GM23338 (cell line): ENCODE results near the gene FAM9C. TPM values are rescaled to one million over a fixed set of nuclear protein-coding genes. Genes with fewer than 3 reads are reported as not detected.
"Not testable (repeated sequence)": the region's sequence is repeated elsewhere in the genome, so short reads cannot be mapped to it uniquely, and the experiment has no call there.

Experiments
- ATAC-seq: fragments of 200-7000 bp; cut with Tn5 transposase; 3 replicates; pipeline ENCODE4 v1.9.1; 2020
- DNase-seq: peaks from one replicate; pipeline ENCODE4 v3.0.0-alpha.2; 2015; ENCODE audit warnings: low spot score
- H2AFZ ChIP-seq: fragments of 200-600 bp; sonication (generic); 2 replicates; pipeline ENCODE4 v1.8.0; 2016; ENCODE audit warnings: antibody characterized with exemption, mild to moderate bottlenecking, moderate library complexity
- H3F3A ChIP-seq: fragments of 200-600 bp; sonication (generic); replicated peaks from 2 replicates; pipeline ENCODE4 v1.8.0; 2017; ENCODE audit warnings: antibody characterized with exemption, mixed run types, low read depth
- H3K27ac ChIP-seq: fragments of 200-600 bp; sonication (generic); 2 replicates; pipeline ENCODE4 v1.6.1; 2016; ENCODE audit warnings: low read depth
- H3K27me3 ChIP-seq: fragments of 200-600 bp; sonication (generic); 2 replicates; pipeline ENCODE4 v1.8.0; 2016; ENCODE audit warnings: mild to moderate bottlenecking, mixed run types, moderate library complexity; ENCODE audit not compliant: insufficient read depth
- H3K36me3 ChIP-seq: fragments of 200-600 bp; sonication (generic); 2 replicates; pipeline ENCODE4 v1.8.0; 2016; ENCODE audit warnings: mild to moderate bottlenecking; ENCODE audit not compliant: insufficient read depth
- H3K4me1 ChIP-seq: fragments of 200-600 bp; sonication (generic); 2 replicates; pipeline ENCODE4 v1.8.0; 2016; ENCODE audit warnings: mild to moderate bottlenecking, moderate library complexity; ENCODE audit not compliant: insufficient read depth
- H3K4me2 ChIP-seq: fragments of 200-600 bp; sonication (generic); 2 replicates; pipeline ENCODE4 v1.7.1; 2017; ENCODE audit warnings: mixed run types
- H3K4me3 ChIP-seq: fragments of 200-600 bp; sonication (generic); 2 replicates; pipeline ENCODE4 v1.6.1; 2016; ENCODE audit warnings: mixed run types
- H3K79me2 ChIP-seq: fragments of 200-600 bp; sonication (generic); replicated peaks from 2 replicates; pipeline ENCODE4 v1.8.0; 2017; ENCODE audit warnings: mild to moderate bottlenecking; ENCODE audit not compliant: insufficient read depth
- H3K9me2 ChIP-seq: fragments of 200-600 bp; sonication (generic); 2 replicates; pipeline ENCODE4 v1.8.0; 2017; ENCODE audit not compliant: insufficient read depth
- H4K20me1 ChIP-seq: fragments of 200-600 bp; sonication (generic); replicated peaks from 2 replicates; pipeline ENCODE4 v1.8.0; 2017; ENCODE audit warnings: mild to moderate bottlenecking; ENCODE audit not compliant: insufficient read depth
- H3K27ac Mint-ChIP-seq: 2 replicates; pipeline ENCODE4 v1.8.0; 2020; ENCODE audit warnings: inconsistent platforms, mild to moderate bottlenecking, moderate library complexity, mixed read lengths
- H3K27me3 Mint-ChIP-seq: 3 replicates; pipeline ENCODE4 v1.8.0; 2022; ENCODE audit warnings: low read depth, mild to moderate bottlenecking, moderate library complexity, mixed read lengths, inconsistent platforms; ENCODE audit not compliant: insufficient read depth, poor library complexity
- H3K36me3 Mint-ChIP-seq: 3 replicates; pipeline ENCODE4 v1.8.0; 2021; ENCODE audit warnings: low read depth, mild to moderate bottlenecking, inconsistent platforms, moderate library complexity, mixed read lengths
- H3K4me1 Mint-ChIP-seq: 3 replicates; pipeline ENCODE4 v1.8.0; 2020; ENCODE audit warnings: mild to moderate bottlenecking, inconsistent platforms, mixed read lengths
- H3K4me3 Mint-ChIP-seq: 3 replicates; pipeline ENCODE4 v1.8.0; 2021; ENCODE audit warnings: moderate library complexity, mild to moderate bottlenecking, inconsistent platforms, mixed read lengths
- H3K9me3 Mint-ChIP-seq: 3 replicates; pipeline ENCODE4 v1.8.0; 2020; ENCODE audit warnings: moderate library complexity, mild to moderate bottlenecking, inconsistent platforms, mixed read lengths
- CREB1 ChIP-seq: fragments of 250-450 bp; sonication (Bioruptor Pico); IDR thresholded peaks from 2 replicates; pipeline ENCODE4 v1.5.0; 2020; ENCODE audit warnings: low read depth, mild to moderate bottlenecking, moderate library complexity
- CTCF ChIP-seq, 2 experiments: fragments of 200-600 bp in 1 of 2; sonication (generic) in 1 of 2; conservative IDR thresholded peaks; 2 replicates each; pipeline versions ENCODE4 v1.5.1 to v1.6.1; 2016 to 2017; ENCODE audit warnings: antibody characterized with exemption in 2 of 2, low read depth in 2 of 2, mild to moderate bottlenecking in 2 of 2, moderate library complexity in 1 of 2
- ETS1 ChIP-seq: IDR thresholded peaks from 2 replicates; pipeline ENCODE4 v1.6.1; 2016; ENCODE audit warnings: antibody characterized with exemption
- EZH2 ChIP-seq: fragments of 200-600 bp; sonication (generic); IDR thresholded peaks from one replicate; pipeline ENCODE4 v1.8.0; 2017; ENCODE audit warnings: antibody characterized with exemption, mild to moderate bottlenecking, low read depth; ENCODE audit not compliant: unreplicated experiment
- EZH2phosphoT487 ChIP-seq: fragments of 200-600 bp; sonication (generic); IDR thresholded peaks from one replicate; pipeline ENCODE4 v1.8.1; 2018; ENCODE audit warnings: antibody characterized with exemption; ENCODE audit not compliant: unreplicated experiment
- JUNB ChIP-seq: IDR thresholded peaks from one replicate; pipeline ENCODE4 v1.6.1; 2016; ENCODE audit warnings: antibody characterized with exemption; ENCODE audit not compliant: unreplicated experiment
- NANOG ChIP-seq: IDR thresholded peaks from 2 replicates; pipeline ENCODE4 v1.6.1; 2016; ENCODE audit warnings: antibody characterized with exemption, borderline replicate concordance
- POLR2AphosphoS5 ChIP-seq: IDR thresholded peaks from 2 replicates; pipeline ENCODE4 v1.6.1; 2016; ENCODE audit warnings: antibody characterized with exemption, low read depth
- REST ChIP-seq: IDR thresholded peaks from one replicate; pipeline ENCODE4 v1.6.1; 2018; ENCODE audit warnings: antibody characterized with exemption; ENCODE audit not compliant: unreplicated experiment
- ZNF114 ChIP-seq: fragments of 250-450 bp; sonication (Bioruptor Pico); IDR thresholded peaks from 2 replicates; pipeline ENCODE4 v1.5.0; 2020; ENCODE audit warnings: mild to moderate bottlenecking, moderate library complexity
- ZNF331 ChIP-seq: fragments of 250-450 bp; sonication (Bioruptor Pico); IDR thresholded peaks from 2 replicates; pipeline ENCODE4 v1.5.0; 2020; ENCODE audit warnings: low read depth, mild to moderate bottlenecking, moderate library complexity
- polyA plus RNA-seq: library from polyadenylated mRNA; unstranded; fragments of >200 nt; fragmentation: Nextera tagmentation; extraction: Ambion mirVana; gene quantifications from 2 replicates; pipeline ENCODE4 v1.2.1, GENCODE V29; 2016
- total RNA-seq: library from RNA; depleted of rRNA; stranded (reverse); fragments of >200 nt; shearing (Covaris generic); gene quantifications from 2 replicates; pipeline ENCODE4 v1.2.3, GENCODE V29; 2014

Gene FAM9C
- total and polyA plus RNA-seq, 2 experiments from 2014 or later: 0.08 TPM; not detected in 1

- peaks cover 12% of the 10 kb centered on the region; the same call in 2 of the 3 replicates for H3K4me1 Mint-ChIP-seq
- not testable (repeated sequence) for H4K20me1 ChIP-seq, H3F3A ChIP-seq, H3K36me3 Mint-ChIP-seq, H3K36me3 ChIP-seq, H3K4me2 ChIP-seq, H3K9me2 ChIP-seq, H3K27ac ChIP-seq, ATAC-seq, DNase-seq, H2AFZ ChIP-seq, H3K4me1 ChIP-seq, H3K27ac Mint-ChIP-seq, H3K4me3 Mint-ChIP-seq, H3K27me3 ChIP-seq, H3K4me3 ChIP-seq, H3K79me2 ChIP-seq, H3K27me3 Mint-ChIP-seq, H3K9me3 Mint-ChIP-seq
Observed at GRCh38 chrX:13083755-13084326, 39.4 kb upstream of the FAM9C start.

- H4K20me1 ChIP-seq: no peaks in the 10 kb centered on the region
- H3K79me2 ChIP-seq: no peaks in the 10 kb centered on the region
- H3K27ac ChIP-seq: no peak overlapping the region
- H3K27me3 ChIP-seq: no peaks in the 10 kb centered on the region
- Mint-ChIP-seq H3K27me3 (peaks cover 2% of the 10 kb centered on the region), H3K27ac (no peak overlapping the region), H3K9me3 (no peaks in the 10 kb centered on the region), H3K4me1 (peaks cover 12% of the 10 kb centered on the region; the same call in 2 of the 3 replicates), H3K36me3 (no peaks in the 10 kb centered on the region), H3K4me3 (no peak overlapping the region)
- H3K4me3 ChIP-seq: no peak overlapping the region
- DNase-seq (no peak), ATAC-seq (no peak)
- no peak overlapping the region for H3K4me2 ChIP-seq
- H3K36me3 ChIP-seq: no peaks in the 10 kb centered on the region
- H3F3A ChIP-seq: no peaks in the 10 kb centered on the region
- H3K9me2 ChIP-seq: no peaks in the 10 kb centered on the region
- peaks cover 7% of the 10 kb centered on the region for H3K4me1 ChIP-seq
- H2AFZ ChIP-seq: no peak overlapping the region
- TF ChIP-seq NANOG: no peak
- no peak for TF ChIP-seq CREB1
- no peak for TF ChIP-seq EZH2
- TF ChIP-seq ZNF331 (CRISPR knock-in tag): no peak
- no peak for TF ChIP-seq REST
- TF ChIP-seq ETS1: no peak
- no peak for TF ChIP-seq POLR2AphosphoS5
- no peak for TF ChIP-seq ZNF114 (CRISPR knock-in tag)
- TF ChIP-seq CTCF (conservative IDR thresholded peaks at IDR 0.05; ENCODE audit: low read depth in 2 of 2): no peak
- no peak for TF ChIP-seq JUNB
- no peak for TF ChIP-seq EZH2phosphoT487
Observed at GRCh38 chrX:13082206-13083065, 38.0 kb upstream of the FAM9C start.
